Activated naive CD8-positive, alpha-beta T cell treated with anti-CD3 and anti-CD28 coated beads for 36 hours (primary cell): Measurements from ENCODE around the gene PRKAG2. TPM values are rescaled to one million over a fixed set of nuclear protein-coding genes. Genes with fewer than 3 reads are reported as not detected.

Experiments
- DNase-seq: peaks from one replicate; pipeline ENCODE4 v3.0.0; 2021
- H3K27ac Mint-ChIP-seq: one replicate; pipeline ENCODE4 v1.8.0; 2022; ENCODE audit warnings: mild to moderate bottlenecking, moderate library complexity, mixed read lengths
- H3K27me3 Mint-ChIP-seq: one replicate; pipeline ENCODE4 v1.8.0; 2022; ENCODE audit warnings: mild to moderate bottlenecking, mixed read lengths
- H3K36me3 Mint-ChIP-seq: one replicate; pipeline ENCODE4 v1.8.0; 2021; ENCODE audit warnings: mild to moderate bottlenecking, mixed read lengths
- H3K4me1 Mint-ChIP-seq: one replicate; pipeline ENCODE4 v1.8.0; 2021; ENCODE audit warnings: mixed read lengths
- H3K4me3 Mint-ChIP-seq: one replicate; pipeline ENCODE4 v1.8.0; 2022; ENCODE audit warnings: mild to moderate bottlenecking, moderate library complexity, mixed read lengths
- H3K9me3 Mint-ChIP-seq: one replicate; pipeline ENCODE4 v1.8.0; 2022; ENCODE audit warnings: mixed read lengths
- total RNA-seq, 2 experiments: library from RNA; stranded (reverse); gene quantifications; one replicate each; pipeline ENCODE4 v1.2.3, GENCODE V29; 2021

Gene PRKAG2
- total RNA-seq, 2 experiments from 2014 or later: 18.7 to 19.4 TPM

DNA sequence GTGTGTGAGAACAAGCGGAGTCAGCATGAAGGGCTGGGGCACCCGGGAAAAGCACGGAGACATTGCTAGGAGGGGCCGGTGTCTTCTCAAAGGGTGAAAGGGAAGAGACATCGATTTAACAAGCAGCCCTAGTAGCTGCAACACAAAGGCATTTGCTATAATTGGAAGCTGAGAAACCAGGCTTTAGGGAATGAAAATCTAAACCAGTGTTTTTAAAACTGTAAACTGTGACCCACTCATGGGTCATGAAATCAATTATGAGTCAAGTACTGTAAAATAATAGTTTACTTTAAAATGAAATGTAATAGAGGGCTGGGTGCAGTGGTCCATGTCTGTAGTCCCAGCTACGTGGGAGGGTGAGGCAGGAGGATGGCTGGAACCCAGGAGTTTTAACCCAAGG, 228.5 kb downstream of the PRKAG2 start:
- H3K9me3 Mint-ChIP-seq: no peaks in the 10 kb centered on the region
- H3K27me3 Mint-ChIP-seq: no peaks in the 10 kb centered on the region

DNA sequence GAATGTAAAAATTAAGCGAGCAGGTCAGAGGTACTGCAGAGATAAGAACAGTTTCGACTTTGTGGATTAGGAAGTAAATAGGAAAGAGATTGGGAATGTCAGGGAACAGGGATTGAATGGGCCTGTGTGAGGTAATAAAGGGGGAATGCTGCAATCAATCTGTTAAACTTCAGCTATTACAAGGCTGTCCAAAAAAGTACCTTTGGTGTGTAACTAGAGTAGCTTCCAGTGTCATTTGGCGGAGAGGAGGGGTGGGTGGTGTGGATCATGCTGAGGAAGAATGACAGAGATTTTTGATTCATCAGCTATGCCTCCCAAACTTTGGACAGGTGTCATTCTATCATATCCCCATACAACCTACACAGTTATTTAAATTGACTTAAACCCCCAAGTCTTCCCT, 229.0 kb downstream of the PRKAG2 start:
- Mint-ChIP-seq H3K36me3 (peaks cover 4% of the 10 kb centered on the region), H3K4me1 (peaks cover 4% of the 10 kb centered on the region), H3K9me3 (no peaks in the 10 kb centered on the region), H3K4me3 (no peak overlapping the region), H3K27me3 (no peaks in the 10 kb centered on the region), H3K27ac (no peak overlapping the region)
- DNase-seq: no peak

More for the DNA sequence above, 228.5 kb downstream of the PRKAG2 start:
- no peak for DNase-seq
- H3K4me1 Mint-ChIP-seq: peaks cover 4% of the 10 kb centered on the region
- no peak overlapping the region for H3K27ac Mint-ChIP-seq
- peaks cover 4% of the 10 kb centered on the region for H3K36me3 Mint-ChIP-seq
- no peak overlapping the region for H3K4me3 Mint-ChIP-seq

DNA sequence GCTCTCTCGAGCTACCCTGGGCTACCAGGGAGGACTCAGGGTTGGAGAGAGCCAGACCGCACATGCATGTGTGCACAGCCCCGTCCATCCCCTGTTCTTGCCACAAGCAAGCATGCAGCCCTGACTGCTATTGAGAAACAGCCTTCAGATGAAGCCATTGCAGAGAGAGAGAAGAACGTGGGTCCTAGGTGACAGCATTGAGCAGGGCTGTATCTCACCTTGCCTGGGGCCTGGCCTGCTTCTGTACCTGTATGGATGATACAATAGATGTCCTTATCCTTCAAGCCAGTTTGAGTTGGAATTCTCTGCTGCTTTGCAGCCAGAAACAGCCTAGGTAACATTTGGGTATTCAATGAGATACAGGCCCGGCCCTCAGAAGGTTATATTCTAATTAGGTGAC, 229.9 kb downstream of the PRKAG2 start:
- no peak overlapping the region for H3K4me3 Mint-ChIP-seq
- peaks cover 4% of the 10 kb centered on the region for H3K36me3 Mint-ChIP-seq
- peaks cover 4% of the 10 kb centered on the region for H3K4me1 Mint-ChIP-seq
- no peaks in the 10 kb centered on the region for H3K9me3 Mint-ChIP-seq
- H3K27ac Mint-ChIP-seq: no peak overlapping the region
- no peaks in the 10 kb centered on the region for H3K27me3 Mint-ChIP-seq
- no peak for DNase-seq

DNA sequence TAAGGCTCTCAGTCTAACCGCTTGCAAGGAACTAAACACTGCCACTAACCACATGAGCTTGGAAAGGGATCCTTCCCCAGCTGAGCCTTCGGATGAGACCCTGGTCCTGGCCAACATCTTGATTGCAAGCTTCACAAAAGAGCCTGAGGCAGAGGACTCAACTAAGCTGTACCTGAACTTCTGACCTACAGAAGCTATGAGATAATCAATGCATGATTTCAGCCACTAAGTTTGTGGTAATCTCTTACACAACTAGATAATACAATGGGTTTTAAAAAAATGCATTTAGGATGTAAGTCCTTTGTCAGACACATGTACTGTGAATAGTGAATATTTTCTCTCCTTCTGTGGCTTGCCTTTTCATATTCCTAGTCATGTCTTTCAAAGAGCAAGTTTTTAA, 231.6 kb downstream of the PRKAG2 start:
- H3K36me3 Mint-ChIP-seq: peaks cover 4% of the 10 kb centered on the region
- no peaks in the 10 kb centered on the region for H3K9me3 Mint-ChIP-seq
- H3K27me3 Mint-ChIP-seq: no peaks in the 10 kb centered on the region
- H3K4me1 Mint-ChIP-seq: peaks cover 6% of the 10 kb centered on the region
- H3K4me3 Mint-ChIP-seq: no peak overlapping the region
- H3K27ac Mint-ChIP-seq: no peak overlapping the region
- no peak for DNase-seq

DNA sequence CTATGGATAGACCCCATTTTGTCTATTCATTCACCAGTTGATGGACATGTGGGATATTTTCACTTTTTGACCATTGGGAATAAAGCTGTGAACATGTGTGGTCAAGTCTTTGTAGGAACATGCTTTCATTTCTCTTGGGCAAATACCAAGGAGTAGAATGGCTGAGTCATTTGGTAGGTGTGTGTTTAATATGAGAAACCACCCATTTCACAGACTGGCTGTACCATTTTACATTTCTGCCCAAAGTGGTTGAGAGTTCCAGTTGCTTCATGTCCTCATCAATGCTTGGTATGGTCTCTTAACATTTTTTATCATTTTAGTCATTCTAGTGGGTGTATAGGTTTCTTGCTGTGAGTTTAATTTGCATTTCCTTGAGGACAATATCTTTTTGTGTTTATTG, 232.4 kb downstream of the PRKAG2 start:
- Mint-ChIP-seq H3K27ac (no peak overlapping the region), H3K36me3 (peaks cover 4% of the 10 kb centered on the region), H3K4me3 (no peak overlapping the region), H3K4me1 (peaks cover 6% of the 10 kb centered on the region), H3K9me3 (no peaks in the 10 kb centered on the region), H3K27me3 (no peaks in the 10 kb centered on the region)
- no peak for DNase-seq

DNA sequence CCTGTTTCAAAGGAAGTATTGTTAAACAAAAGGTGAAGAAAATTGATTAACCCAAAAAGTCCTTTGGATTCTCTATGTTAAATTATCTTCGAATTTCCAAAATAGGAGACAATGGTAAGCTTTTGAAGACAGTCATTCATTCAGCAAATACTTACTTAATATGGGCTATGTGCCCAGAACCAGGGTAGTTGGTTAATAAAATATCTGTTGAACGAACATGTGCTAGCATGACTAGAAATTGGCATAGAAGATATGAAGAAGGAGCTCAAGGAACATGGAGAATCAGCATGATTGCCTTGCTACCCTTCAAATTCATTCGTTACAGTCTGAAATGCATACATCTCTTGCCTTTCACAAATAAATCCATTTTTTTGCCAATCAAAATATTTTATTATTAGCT, 234.2 kb downstream of the PRKAG2 start:
- Mint-ChIP-seq H3K9me3 (no peaks in the 10 kb centered on the region), H3K27ac (no peak overlapping the region), H3K4me1 (peaks cover 6% of the 10 kb centered on the region), H3K36me3 (peaks cover 3% of the 10 kb centered on the region), H3K27me3 (no peaks in the 10 kb centered on the region), H3K4me3 (no peak overlapping the region)
- no peak for DNase-seq

DNA sequence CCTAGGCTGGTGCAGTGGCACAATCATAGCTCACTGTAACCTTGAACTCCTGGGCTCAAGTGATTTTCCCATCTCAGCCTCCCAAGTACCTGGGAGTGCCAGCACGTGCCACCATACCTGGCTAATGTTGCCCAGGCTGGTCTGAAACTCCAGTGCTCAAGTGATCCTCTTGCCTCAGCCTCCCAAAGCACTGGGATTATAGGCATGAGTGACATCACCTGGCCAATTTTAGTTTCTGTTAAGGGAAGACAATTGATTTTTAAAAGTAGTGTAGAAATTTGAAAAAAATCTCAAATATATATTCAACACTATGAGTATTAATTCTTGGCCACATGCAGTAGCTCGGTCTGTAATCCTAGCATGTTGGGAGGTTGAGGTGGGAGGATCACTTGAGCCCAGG, 235.3 kb downstream of the PRKAG2 start:
- Mint-ChIP-seq H3K4me1 (peaks cover 6% of the 10 kb centered on the region), H3K27me3 (no peaks in the 10 kb centered on the region), H3K9me3 (no peaks in the 10 kb centered on the region), H3K36me3 (peaks cover 1% of the 10 kb centered on the region), H3K27ac (no peak overlapping the region), H3K4me3 (no peak overlapping the region)
- no peak for DNase-seq

GRCh38 chr7:151637781-151638261, 239.1 kb downstream of the PRKAG2 start:
- peaks cover 5% of the 10 kb centered on the region for H3K36me3 Mint-ChIP-seq
- peaks cover 4% of the 10 kb centered on the region for H3K9me3 Mint-ChIP-seq
- H3K27ac Mint-ChIP-seq: no peak overlapping the region
- H3K4me3 Mint-ChIP-seq: no peak overlapping the region
- peaks cover 9% of the 10 kb centered on the region for H3K4me1 Mint-ChIP-seq
- no peaks in the 10 kb centered on the region for H3K27me3 Mint-ChIP-seq
- DNase-seq: no peak

DNA sequence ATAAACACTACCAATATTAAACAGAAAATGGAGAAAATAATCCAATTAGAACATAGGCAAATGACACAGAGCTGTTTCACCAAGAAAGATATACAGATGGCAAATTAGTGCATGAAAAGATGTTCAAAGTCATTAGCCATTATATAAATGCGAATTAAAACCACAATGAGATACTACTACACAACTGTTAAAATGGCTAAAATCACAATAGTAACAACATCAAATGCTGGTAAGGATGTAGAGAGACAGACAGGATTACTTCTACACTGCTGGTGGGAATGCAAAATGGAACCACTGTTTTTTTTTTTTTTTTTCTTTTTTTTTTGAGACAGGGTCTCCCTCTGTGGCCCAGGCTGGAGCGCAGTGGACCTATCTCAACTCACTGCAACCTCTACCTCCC, 242.3 kb downstream of the PRKAG2 start:
- peaks cover 19% of the 10 kb centered on the region for H3K4me1 Mint-ChIP-seq
- H3K36me3 Mint-ChIP-seq: peaks cover 5% of the 10 kb centered on the region
- DNase-seq: no peak
- H3K9me3 Mint-ChIP-seq: peaks cover 4% of the 10 kb centered on the region
- no peak overlapping the region for H3K4me3 Mint-ChIP-seq
- no peak overlapping the region for H3K27ac Mint-ChIP-seq
- H3K27me3 Mint-ChIP-seq: no peaks in the 10 kb centered on the region

GRCh38 chr7:151633516-151633812, 243.5 kb downstream of the PRKAG2 start:
- no peaks in the 10 kb centered on the region for H3K27me3 Mint-ChIP-seq
- peaks cover 4% of the 10 kb centered on the region for H3K9me3 Mint-ChIP-seq
- peaks cover 5% of the 10 kb centered on the region for H3K36me3 Mint-ChIP-seq

DNA sequence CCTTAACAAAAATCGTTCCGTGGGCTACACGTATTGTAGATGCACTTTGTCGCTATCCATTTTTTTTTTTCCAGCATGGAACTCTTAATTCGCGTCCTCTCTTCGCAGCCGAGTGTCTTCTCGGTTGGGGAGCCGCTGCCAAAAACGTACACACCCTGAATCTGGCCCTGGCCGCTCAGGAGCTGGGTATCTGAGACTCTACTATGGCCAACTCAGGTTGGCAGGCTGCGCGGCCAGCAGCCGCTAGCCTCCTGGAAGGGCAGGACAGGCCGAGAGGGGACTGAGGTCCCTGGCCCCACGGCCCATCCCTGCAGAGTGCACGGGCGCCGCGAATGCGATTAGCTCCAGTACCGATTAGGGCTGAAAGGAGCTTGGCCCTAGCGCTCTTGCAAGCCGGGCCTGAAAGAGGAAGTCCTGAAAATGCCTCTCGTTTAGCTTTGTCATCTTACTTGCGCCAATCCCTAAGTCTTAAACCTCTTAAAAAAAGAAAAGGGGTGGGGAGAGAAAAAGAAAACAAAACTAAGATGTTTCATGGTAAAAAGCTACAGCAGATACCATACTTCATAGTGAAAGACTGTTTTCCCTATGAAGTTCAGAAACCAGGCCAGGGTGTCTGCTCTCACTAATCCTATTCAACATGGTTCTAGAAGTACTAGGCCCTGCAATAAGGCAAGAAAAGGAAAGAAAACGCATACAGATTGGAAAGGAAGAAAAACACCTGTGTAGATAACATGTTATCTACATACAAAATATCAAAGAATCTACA, 244.0 kb downstream of the PRKAG2 start:
- peak; percentile 58 for DNase-seq
- peak overlapping the region; percentile 97 for H3K27ac Mint-ChIP-seq

More at GRCh38 chr7:151633516-151633812, 243.5 kb downstream of the PRKAG2 start:
- DNase-seq: no peak
- Mint-ChIP-seq H3K27ac (peak overlapping the region; percentile 97), H3K4me3 (peak overlapping the region; percentile 90), H3K4me1 (peaks cover 24% of the 10 kb centered on the region)

GRCh38 chr7:151631953-151632749, 244.8 kb downstream of the PRKAG2 start:
- Mint-ChIP-seq H3K4me1 (peaks cover 24% of the 10 kb centered on the region), H3K27ac (peak overlapping the region; percentile 97), H3K9me3 (peaks cover 4% of the 10 kb centered on the region), H3K4me3 (peak overlapping the region; percentile 90), H3K36me3 (peaks cover 5% of the 10 kb centered on the region), H3K27me3 (no peaks in the 10 kb centered on the region)
- DNase-seq: peak; percentile 93

More for the DNA sequence above, 244.0 kb downstream of the PRKAG2 start:
- Mint-ChIP-seq H3K36me3 (peaks cover 5% of the 10 kb centered on the region), H3K9me3 (peaks cover 4% of the 10 kb centered on the region), H3K27me3 (no peaks in the 10 kb centered on the region), H3K4me3 (peak overlapping the region; percentile 90), H3K4me1 (peaks cover 24% of the 10 kb centered on the region)

GRCh38 chr7:151631570-151631952, 245.4 kb downstream of the PRKAG2 start:
- no peak for DNase-seq
- H3K27ac Mint-ChIP-seq: peak overlapping the region; percentile 62
- H3K9me3 Mint-ChIP-seq: peaks cover 4% of the 10 kb centered on the region
- peaks cover 5% of the 10 kb centered on the region for H3K36me3 Mint-ChIP-seq
- H3K4me1 Mint-ChIP-seq: peaks cover 24% of the 10 kb centered on the region
- no peaks in the 10 kb centered on the region for H3K27me3 Mint-ChIP-seq
- H3K4me3 Mint-ChIP-seq: peak overlapping the region; percentile 81

- Mint-ChIP-seq H3K4me3 (peak overlapping the region; percentile 81), H3K27me3 (no peaks in the 10 kb centered on the region), H3K9me3 (peaks cover 4% of the 10 kb centered on the region), H3K36me3 (peaks cover 5% of the 10 kb centered on the region), H3K4me1 (peaks cover 24% of the 10 kb centered on the region), H3K27ac (peak overlapping the region; percentile 62)
- no peak for DNase-seq
These were observed 245.9 kb downstream of the PRKAG2 start for GRCh38 chr7:151630851-151631569.

GRCh38 chr7:151630358-151630757, 246.6 kb downstream of the PRKAG2 start:
- Mint-ChIP-seq H3K4me1 (peaks cover 24% of the 10 kb centered on the region), H3K36me3 (peaks cover 5% of the 10 kb centered on the region), H3K9me3 (peaks cover 4% of the 10 kb centered on the region), H3K27me3 (no peaks in the 10 kb centered on the region), H3K27ac (no peak overlapping the region), H3K4me3 (peak overlapping the region; percentile 81)
- DNase-seq: no peak
